IMR-90 (cell line): ENCODE results near the gene PLPPR3. TPM values are rescaled to one million over a fixed set of nuclear protein-coding genes. Genes with fewer than 3 reads are reported as not detected.

Source experiments
- ATAC-seq: fragments of 200-7000 bp; cut with Tn5 transposase; 2 replicates; pipeline ENCODE4 v1.9.1; 2020; ENCODE audit warnings: low read depth, mild to moderate bottlenecking, moderate library complexity
- BruUV-seq: library from RNA; stranded (reverse); fragments of 400-500 nt; replicated peaks from 2 replicates; lab custom pipeline; 2021; lab: Mats Ljungman, UMichigan
- CTCF ChIA-PET: fragments of 300-600 bp; formaldehyde crosslinking; extraction: SDS; loops from one replicate; lab custom pipeline; 2021; ENCODE audit warnings: antibody characterized with exemption; lab: Yijun Ruan, JAX
- POLR2A ChIA-PET: fragments of 300-600 bp; sonication (Branson Sonifier 250); formaldehyde crosslinking; loops from one replicate; lab custom pipeline; 2022; ENCODE audit warnings: antibody characterized with exemption; ENCODE audit not compliant: unreplicated experiment; lab: Charles Lee
- DNase-seq: peaks from one replicate; pipeline ENCODE4 v3.0.0; 2013
- H2AFZ ChIP-seq: replicated peaks from 2 replicates; pipeline ENCODE3; 2013; ENCODE audit warnings: low read length, mild to moderate bottlenecking; ENCODE audit not compliant: poor library complexity
- H2AK5ac ChIP-seq: 2 replicates; pipeline ENCODE4 v1.6.1; 2013; ENCODE audit warnings: low read depth, low read length, inconsistent platforms
- H2AK9ac ChIP-seq: replicated peaks from 2 replicates; pipeline ENCODE3; 2013; ENCODE audit warnings: mild to moderate bottlenecking, low read depth, low read length, moderate library complexity; ENCODE audit not compliant: poor library complexity
- H2BK120ac ChIP-seq: 2 replicates; pipeline ENCODE4 v1.6.1; 2013; ENCODE audit warnings: low read depth, low read length, inconsistent platforms
- H2BK15ac ChIP-seq: 3 replicates; pipeline ENCODE4 v1.6.1; 2013; ENCODE audit warnings: low read depth, low read length, inconsistent platforms
- H2BK20ac ChIP-seq: 2 replicates; pipeline ENCODE4 v1.6.1; 2013; ENCODE audit warnings: low read depth, mild to moderate bottlenecking, inconsistent platforms, low read length, moderate library complexity
- H2BK5ac ChIP-seq: 2 replicates; pipeline ENCODE4 v1.6.1; 2013; ENCODE audit warnings: mild to moderate bottlenecking, low read depth, low read length, inconsistent platforms; ENCODE audit not compliant: poor library complexity, severe bottlenecking
- H3K14ac ChIP-seq: replicated peaks from 2 replicates; pipeline ENCODE4 v1.6.1; 2013; ENCODE audit warnings: low read depth, low read length, inconsistent platforms
- H3K18ac ChIP-seq: 2 replicates; pipeline ENCODE4 v1.6.1; 2013; ENCODE audit warnings: low read depth, low read length, control low read depth
- H3K23ac ChIP-seq: 2 replicates; pipeline ENCODE4 v1.6.1; 2013; ENCODE audit warnings: low read depth, low read length, inconsistent platforms
- H3K27ac ChIP-seq: 2 replicates; pipeline ENCODE4 v1.5.1; 2013; ENCODE audit warnings: mild to moderate bottlenecking, control low read depth, low read length; ENCODE audit not compliant: insufficient read depth
- H3K27me3 ChIP-seq: 2 replicates; pipeline ENCODE4 v1.6.1; 2013; ENCODE audit warnings: low read length; ENCODE audit not compliant: control insufficient read depth, insufficient read depth
- H3K36me3 ChIP-seq: 2 replicates; pipeline ENCODE4 v1.6.1; 2013; ENCODE audit warnings: low read length, mixed read lengths; ENCODE audit not compliant: control insufficient read depth, insufficient read depth
- H3K4ac ChIP-seq: 2 replicates; pipeline ENCODE4 v1.6.1; 2013; ENCODE audit warnings: low read depth, low read length, inconsistent platforms
- H3K4me1 ChIP-seq: 2 replicates; pipeline ENCODE4 v1.6.1; 2013; ENCODE audit warnings: low read length, mixed read lengths; ENCODE audit not compliant: control insufficient read depth, insufficient read depth
- H3K4me2 ChIP-seq: 2 replicates; pipeline ENCODE4 v1.6.1; 2013; ENCODE audit warnings: low read depth, mild to moderate bottlenecking, control low read depth, low read length, moderate library complexity
- H3K4me3 ChIP-seq: 2 replicates; pipeline ENCODE4 v1.5.1; 2013; ENCODE audit warnings: low read depth, mild to moderate bottlenecking, control low read depth, low read length, moderate library complexity; ENCODE audit not compliant: insufficient read depth
- H3K56ac ChIP-seq: 2 replicates; pipeline ENCODE4 v1.6.1; 2013; ENCODE audit warnings: low read length, inconsistent platforms; ENCODE audit not compliant: insufficient read depth; ENCODE audit errors: extremely low read depth
- H3K79me1 ChIP-seq, 2 experiments: 2 replicates each; pipeline ENCODE4 v1.6.1; 2013; ENCODE audit warnings: low read length in 2 of 2, inconsistent platforms in 1 of 2, low read depth in 1 of 2
- H3K9ac ChIP-seq: 2 replicates; pipeline ENCODE4 v1.6.1; 2013; ENCODE audit warnings: low read depth, low read length, control low read depth
- H3K9me1 ChIP-seq: 2 replicates; pipeline ENCODE4 v1.6.1; 2013; ENCODE audit warnings: low read length, inconsistent platforms; ENCODE audit not compliant: insufficient read depth
- H3K9me3 ChIP-seq: 2 replicates; pipeline ENCODE4 v1.6.1; 2013; ENCODE audit warnings: low read length; ENCODE audit not compliant: control insufficient read depth, insufficient read depth
- H4K20me1 ChIP-seq: 2 replicates; pipeline ENCODE4 v1.6.1; 2013; ENCODE audit warnings: low read length, inconsistent platforms; ENCODE audit not compliant: insufficient read depth
- H4K5ac ChIP-seq: 2 replicates; pipeline ENCODE4 v1.6.1; 2013; ENCODE audit warnings: mild to moderate bottlenecking, low read depth, low read length, control low read depth
- H4K8ac ChIP-seq, 2 experiments: 2 replicates each; pipeline ENCODE4 v1.6.1; 2013; ENCODE audit warnings: low read depth in 2 of 2, low read length in 2 of 2, control low read depth in 1 of 2, inconsistent platforms in 1 of 2
- H4K91ac ChIP-seq: 2 replicates; pipeline ENCODE4 v1.6.1; 2013; ENCODE audit warnings: low read depth, low read length, inconsistent platforms; ENCODE audit not compliant: insufficient read depth
- CHD1 ChIP-seq: IDR thresholded peaks from 2 replicates; pipeline ENCODE4 v1.6.1; 2012; ENCODE audit warnings: low read depth, low read length, improper control_type of control experiment
- FOS ChIP-seq: fragments of 150-350 bp; IDR thresholded peaks from 2 replicates; pipeline ENCODE4 v1.6.1; 2016; ENCODE audit warnings: low read depth, low read length
- MAZ ChIP-seq: IDR thresholded peaks from 2 replicates; pipeline ENCODE4 v1.6.1; 2012; ENCODE audit warnings: low read depth, mild to moderate bottlenecking, low read length, improper control_type of control experiment, moderate library complexity, borderline replicate concordance
- MXI1 ChIP-seq: IDR thresholded peaks from 2 replicates; pipeline ENCODE4 v1.6.1; 2012; ENCODE audit warnings: low read depth, mild to moderate bottlenecking, low read length, moderate library complexity, borderline replicate concordance
- NFE2L2 ChIP-seq: fragments of 150-350 bp; IDR thresholded peaks from 2 replicates; pipeline ENCODE4 v1.6.1; 2016; ENCODE audit warnings: low read depth, mild to moderate bottlenecking, low read length
- RAD21 ChIP-seq: IDR thresholded peaks from 2 replicates; pipeline ENCODE4 v1.6.1; 2012; ENCODE audit warnings: low read length, improper control_type of control experiment
- RFX5 ChIP-seq: IDR thresholded peaks from 2 replicates; pipeline ENCODE4 v1.8.0; 2012; ENCODE audit warnings: low read depth, mild to moderate bottlenecking, low read length, moderate library complexity
- SMC3 ChIP-seq: fragments of 150-350 bp; IDR thresholded peaks from 2 replicates; pipeline ENCODE4 v1.6.1; 2016; ENCODE audit warnings: low read depth, mild to moderate bottlenecking, antibody characterized with exemption, low read length, moderate library complexity
- WGBS, 2 experiments: methylation state at CpG; one replicate each; pipeline versions ENCODE4 v1.1.5 to v1.1.7; 2013; ENCODE audit warnings: missing lambda C conversion rate in 2 of 2; ENCODE audit not compliant: insufficient read length in 1 of 2; ENCODE audit errors: extremely low coverage in 2 of 2; 5-methylcytosine and 5-hydroxymethylcytosine counted together
- dilution Hi-C: fragments of 300-500 bp; cut with HindIII; formaldehyde crosslinking; loops from one replicate; pipeline ENCODE4 v1.14.3; 2018; ENCODE audit warnings: low sequenced_read_pairs; ENCODE audit not compliant: unreplicated experiment
- in situ Hi-C: fragments of 300-500 bp; cut with MboI; formaldehyde crosslinking; loops from 3 replicates; pipeline ENCODE4 v1.14.3; 2019; ENCODE audit warnings: low sequenced_read_pairs, inconsistent platforms, mixed read lengths
- intact Hi-C: fragments of 100-400 bp; cut with micrococcal nuclease; formaldehyde crosslinking; loops from 2 replicates; pipeline ENCODE4 v1.10.0; 2022
- polyA plus RNA-seq, 3 experiments: library from polyadenylated mRNA; depleted of rRNA; stranded (reverse); fragments of >200 nt; gene quantifications; 2 replicates each; pipeline ENCODE4 v1.2.3, GENCODE V29; 2012; ENCODE audit warnings: low replicate concordance in 1 of 3
- total RNA-seq: library from RNA; depleted of rRNA; stranded (reverse); fragments of >200 nt; gene quantifications from 2 replicates; pipeline ENCODE4 v1.2.3, GENCODE V29; 2012
- TF ChIP-seq, protein P1 (sequence below): conservative IDR thresholded peaks from 2 replicates; pipeline ENCODE4 v1.5.1; 2012; ENCODE audit warnings: mild to moderate bottlenecking, low read depth, low read length, improper control_type of control experiment

The PLPPR3 gene
- total and polyA plus RNA-seq, 2 of the 4 experiments (the other 2 are of a cell fraction) = 0.36 to 1.2 TPM

DNA sequence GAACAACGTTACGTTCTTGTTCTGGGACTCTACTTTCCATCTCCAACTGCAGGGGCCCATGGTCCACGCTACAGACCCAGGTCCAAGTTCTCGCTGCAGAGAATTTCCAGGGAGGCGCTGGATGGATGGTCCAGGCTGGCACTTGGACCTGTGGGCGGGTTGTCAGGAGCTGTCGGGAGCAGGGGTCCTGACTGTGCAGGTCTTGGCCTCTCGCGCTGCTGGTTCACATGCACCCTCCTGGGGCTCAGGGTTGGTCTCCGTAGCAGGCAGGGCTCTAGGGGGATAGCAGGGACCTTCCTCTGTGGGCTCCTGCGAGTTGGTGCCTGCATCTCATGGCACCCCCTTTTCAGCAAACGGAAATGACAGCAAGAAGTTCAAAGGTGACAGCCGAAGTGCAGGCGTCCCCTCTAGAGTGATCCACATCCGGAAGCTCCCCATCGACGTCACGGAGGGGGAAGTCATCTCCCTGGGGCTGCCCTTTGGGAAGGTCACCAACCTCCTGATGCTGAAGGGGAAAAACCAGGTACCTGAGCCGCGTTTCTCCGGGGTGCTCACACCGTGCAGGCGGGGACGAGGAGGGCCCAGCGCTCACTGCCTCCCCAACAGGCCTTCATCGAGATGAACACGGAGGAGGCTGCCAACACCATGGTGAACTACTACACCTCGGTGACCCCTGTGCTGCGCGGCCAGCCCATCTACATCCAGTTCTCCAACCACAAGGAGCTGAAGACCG lies 17.9 kb downstream of the PLPPR3 start:
- no peak for DNase-seq
- no peak overlapping the region for H2BK5ac ChIP-seq
- H2AK9ac ChIP-seq = no peak overlapping the region
- no peak overlapping the region for H3K18ac ChIP-seq
- dilution Hi-C loops = no loop called here
- no peaks in the 10 kb centered on the region for H3K9me3 ChIP-seq
- H4K91ac ChIP-seq = no peak overlapping the region
- H3K56ac ChIP-seq = no peak overlapping the region
- H3K4ac ChIP-seq = no peak overlapping the region
- 93% methylated on average over 10 of the region's 31 CpGs; no CpG with 5 or more reads in 1 of the 2 experiments for WGBS, 2 experiments
- H3K23ac ChIP-seq = no peak overlapping the region
- H4K20me1 ChIP-seq = peaks cover 100% of the 10 kb centered on the region
- intact Hi-C loops = no loop called here
- CTCF ChIA-PET = no interaction called here
- no peak overlapping the region for H4K5ac ChIP-seq
- TF ChIP-seq FOS = no peak
- TF ChIP-seq, protein P1, sequence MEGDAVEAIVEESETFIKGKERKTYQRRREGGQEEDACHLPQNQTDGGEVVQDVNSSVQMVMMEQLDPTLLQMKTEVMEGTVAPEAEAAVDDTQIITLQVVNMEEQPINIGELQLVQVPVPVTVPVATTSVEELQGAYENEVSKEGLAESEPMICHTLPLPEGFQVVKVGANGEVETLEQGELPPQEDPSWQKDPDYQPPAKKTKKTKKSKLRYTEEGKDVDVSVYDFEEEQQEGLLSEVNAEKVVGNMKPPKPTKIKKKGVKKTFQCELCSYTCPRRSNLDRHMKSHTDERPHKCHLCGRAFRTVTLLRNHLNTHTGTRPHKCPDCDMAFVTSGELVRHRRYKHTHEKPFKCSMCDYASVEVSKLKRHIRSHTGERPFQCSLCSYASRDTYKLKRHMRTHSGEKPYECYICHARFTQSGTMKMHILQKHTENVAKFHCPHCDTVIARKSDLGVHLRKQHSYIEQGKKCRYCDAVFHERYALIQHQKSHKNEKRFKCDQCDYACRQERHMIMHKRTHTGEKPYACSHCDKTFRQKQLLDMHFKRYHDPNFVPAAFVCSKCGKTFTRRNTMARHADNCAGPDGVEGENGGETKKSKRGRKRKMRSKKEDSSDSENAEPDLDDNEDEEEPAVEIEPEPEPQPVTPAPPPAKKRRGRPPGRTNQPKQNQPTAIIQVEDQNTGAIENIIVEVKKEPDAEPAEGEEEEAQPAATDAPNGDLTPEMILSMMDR = no peak
- no peak for TF ChIP-seq RFX5
- no peak for TF ChIP-seq NFE2L2
- no peak for TF ChIP-seq MXI1
- TF ChIP-seq RAD21 = no peak
- no peak for TF ChIP-seq MAZ
- no peak for TF ChIP-seq CHD1
- TF ChIP-seq SMC3 = no peak
- no peak overlapping the region for H3K4me3 ChIP-seq
- POLR2A ChIA-PET = no interaction called here
- no peaks in the 10 kb centered on the region for H3K27me3 ChIP-seq
- BruUV-seq = no TSS peak
- H3K4me1 ChIP-seq = peaks cover 30% of the 10 kb centered on the region
- no peak overlapping the region for H2AFZ ChIP-seq
- H2BK20ac ChIP-seq = no peak overlapping the region
- in situ Hi-C loops = no loop called here
- H3K36me3 ChIP-seq = peaks cover 79% of the 10 kb centered on the region
- peaks cover 11% of the 10 kb centered on the region; the same call in 1 of the 2 replicates for H3K9me1 ChIP-seq
- no peak overlapping the region for H3K27ac ChIP-seq
- peaks cover 3 to 42% of the 10 kb centered on the region in 2 experiments for H3K79me1 ChIP-seq
- H2BK120ac ChIP-seq = no peak overlapping the region
- H4K8ac ChIP-seq = no peak overlapping the region
- H2BK15ac ChIP-seq = no peak overlapping the region
- no peak overlapping the region for H2AK5ac ChIP-seq
- no peak overlapping the region for H3K9ac ChIP-seq
- H3K4me2 ChIP-seq = no peak overlapping the region
- no peak for ATAC-seq
- no peak overlapping the region for H3K14ac ChIP-seq
